H9 (cell line): ENCODE results near the gene PXT1. TPM values are rescaled to one million over a fixed set of nuclear protein-coding genes. Genes with fewer than 3 reads are reported as not detected.
"Not testable (repeated sequence)": the region's sequence is repeated elsewhere in the genome, so short reads cannot be mapped to it uniquely, and the experiment has no call there.

Source experiments
- DNase-seq: peaks from one replicate; pipeline ENCODE4 v3.0.0-alpha.2; 2017
- H2AFZ ChIP-seq: one replicate; pipeline ENCODE4 v1.6.1; 2013; ENCODE audit warnings: mild to moderate bottlenecking, low read length, control low read depth, moderate library complexity
- H2AK5ac ChIP-seq: 2 replicates; pipeline ENCODE4 v1.6.1; 2013; ENCODE audit warnings: low read length, control low read depth, mixed read lengths; ENCODE audit not compliant: insufficient read length
- H2BK120ac ChIP-seq: one replicate; pipeline ENCODE4 v1.6.1; 2013; ENCODE audit warnings: low read depth, mild to moderate bottlenecking, low read length, control low read depth, inconsistent platforms; ENCODE audit not compliant: poor library complexity, severe bottlenecking
- H2BK12ac ChIP-seq: 2 replicates; pipeline ENCODE4 v1.6.1; 2013; ENCODE audit warnings: low read length, control low read depth, mixed read lengths, low read depth; ENCODE audit not compliant: insufficient read length
- H2BK15ac ChIP-seq: 2 replicates; pipeline ENCODE4 v1.6.1; 2013; ENCODE audit warnings: low read depth, low read length, control low read depth
- H2BK20ac ChIP-seq: one replicate; pipeline ENCODE4 v1.6.1; 2013; ENCODE audit warnings: low read depth, mild to moderate bottlenecking, low read length, control low read depth, inconsistent platforms; ENCODE audit not compliant: poor library complexity, severe bottlenecking
- H2BK5ac ChIP-seq: 2 replicates; pipeline ENCODE4 v1.6.1; 2013; ENCODE audit warnings: low read length, control low read depth, mixed read lengths; ENCODE audit not compliant: insufficient read length
- H3K14ac ChIP-seq: 2 replicates; pipeline ENCODE4 v1.6.1; 2013; ENCODE audit warnings: low read length, control low read depth; ENCODE audit not compliant: insufficient read depth
- H3K18ac ChIP-seq: 2 replicates; pipeline ENCODE4 v1.6.1; 2013; ENCODE audit warnings: low read depth, mild to moderate bottlenecking, mixed read lengths, low read length, control low read depth; ENCODE audit not compliant: insufficient read length
- H3K23ac ChIP-seq: 2 replicates; pipeline ENCODE4 v1.6.1; 2013; ENCODE audit warnings: low read length, control low read depth, mixed read lengths, low read depth; ENCODE audit not compliant: insufficient read length
- H3K23me2 ChIP-seq: 2 replicates; pipeline ENCODE4 v1.6.1; 2013; ENCODE audit warnings: low read depth, mild to moderate bottlenecking, mixed read lengths, low read length, control low read depth; ENCODE audit not compliant: insufficient read length, poor library complexity, severe bottlenecking
- H3K27ac ChIP-seq: 2 replicates; pipeline ENCODE4 v1.5.1; 2013; ENCODE audit warnings: low read length, control low read depth, mixed read lengths, low read depth; ENCODE audit not compliant: insufficient read length
- H3K27me3 ChIP-seq: 2 replicates; pipeline ENCODE4 v1.6.1; 2013; ENCODE audit warnings: low read length, control low read depth, inconsistent platforms; ENCODE audit not compliant: insufficient read depth
- H3K4ac ChIP-seq: 2 replicates; pipeline ENCODE4 v1.6.1; 2013; ENCODE audit warnings: low read depth, mild to moderate bottlenecking, control low read depth, inconsistent platforms, low read length, moderate library complexity
- H3K4me1 ChIP-seq: 2 replicates; pipeline ENCODE4 v1.6.1; 2013; ENCODE audit warnings: low read length, control low read depth, inconsistent platforms; ENCODE audit not compliant: insufficient read depth
- H3K4me2 ChIP-seq: 2 replicates; pipeline ENCODE4 v1.6.1; 2013; ENCODE audit warnings: low read length, control low read depth, mixed read lengths; ENCODE audit not compliant: insufficient read length, insufficient read depth
- H3K56ac ChIP-seq: 2 replicates; pipeline ENCODE4 v1.6.1; 2013; ENCODE audit warnings: low read depth, mild to moderate bottlenecking, mixed read lengths, low read length, control low read depth; ENCODE audit not compliant: insufficient read length
- H3K79me1 ChIP-seq: 2 replicates; pipeline ENCODE4 v1.6.1; 2013; ENCODE audit warnings: low read depth, mild to moderate bottlenecking, moderate library complexity, low read length, control low read depth, inconsistent platforms; ENCODE audit not compliant: insufficient read depth, poor library complexity, severe bottlenecking
- H3K79me2 ChIP-seq: 2 replicates; pipeline ENCODE4 v1.6.1; 2013; ENCODE audit warnings: low read length, control low read depth, inconsistent platforms; ENCODE audit not compliant: insufficient read depth
- H3K9ac ChIP-seq: 2 replicates; pipeline ENCODE4 v1.6.1; 2013; ENCODE audit warnings: low read length, control low read depth, mixed read lengths; ENCODE audit not compliant: insufficient read length; ENCODE audit errors: extremely low read depth
- H3K9me3 ChIP-seq: one replicate; pipeline ENCODE4 v1.6.1; 2013; ENCODE audit warnings: low read depth, low read length, inconsistent platforms; ENCODE audit not compliant: control insufficient read depth
- H3T11ph ChIP-seq: one replicate; pipeline ENCODE4 v1.6.1; 2013; ENCODE audit warnings: mild to moderate bottlenecking, low read length, control low read depth, inconsistent platforms
- H4K20me1 ChIP-seq: one replicate; pipeline ENCODE4 v1.6.1; 2013; ENCODE audit not compliant: control insufficient read depth, insufficient read length, insufficient read depth
- H4K5ac ChIP-seq: 2 replicates; pipeline ENCODE4 v1.6.1; 2013; ENCODE audit warnings: low read depth, mild to moderate bottlenecking, mixed read lengths, low read length, control low read depth; ENCODE audit not compliant: insufficient read length
- H4K8ac ChIP-seq: replicated peaks from 2 replicates; pipeline ENCODE4 v1.6.1; 2013; ENCODE audit warnings: low read length, control low read depth, mixed read lengths, low read depth; ENCODE audit not compliant: insufficient read length
- H4K91ac ChIP-seq: 2 replicates; pipeline ENCODE4 v1.6.1; 2013; ENCODE audit warnings: low read depth, mild to moderate bottlenecking, moderate library complexity, mixed read lengths, low read length, control low read depth; ENCODE audit not compliant: insufficient read length
- H3K27ac Mint-ChIP-seq, 3 experiments: 2 replicates in 2 of 3; 3 replicates in 1 of 3; pipeline ENCODE4 v1.8.0; 2020 to 2021; ENCODE audit warnings: mixed read lengths in 3 of 3, mild to moderate bottlenecking in 1 of 3, moderate library complexity in 1 of 3
- H3K27me3 Mint-ChIP-seq: 2 replicates; pipeline ENCODE4 v1.8.0; 2021; ENCODE audit warnings: low read depth, mild to moderate bottlenecking, moderate library complexity, mixed read lengths
- H3K36me3 Mint-ChIP-seq, 3 experiments: 2 replicates in 2 of 3; 3 replicates in 1 of 3; pipeline ENCODE4 v1.8.0; 2020 to 2021; ENCODE audit warnings: low read depth in 3 of 3, mixed read lengths in 3 of 3; ENCODE audit not compliant: insufficient read depth in 1 of 3
- H3K4me1 Mint-ChIP-seq, 2 experiments: 2 replicates each; pipeline ENCODE4 v1.8.0; 2020; ENCODE audit warnings: mixed read lengths in 2 of 2
- H3K4me3 Mint-ChIP-seq, 2 experiments: 2 replicates in 1 of 2; 3 replicates in 1 of 2; pipeline ENCODE4 v1.8.0; 2020 to 2021; ENCODE audit warnings: mild to moderate bottlenecking in 2 of 2, mixed read lengths in 2 of 2, moderate library complexity in 1 of 2
- H3K9me3 Mint-ChIP-seq, 2 experiments: 2 replicates in 1 of 2; 3 replicates in 1 of 2; pipeline ENCODE4 v1.8.0; 2020; ENCODE audit warnings: mild to moderate bottlenecking in 2 of 2, mixed read lengths in 2 of 2, moderate library complexity in 1 of 2
- CTCF ChIP-seq: fragments of 200-600 bp; sonication (generic); conservative IDR thresholded peaks from 3 replicates; pipeline ENCODE4 v1.8.0; 2021; ENCODE audit warnings: antibody characterized with exemption, mild to moderate bottlenecking
- WGBS: extraction: QIAGEN DNeasy Blood & Tissue Kit; methylation state at CpG from one replicate; pipeline ENCODE4 v1.1.7; 2013; ENCODE audit warnings: missing lambda C conversion rate, low lambda C conversion rate, mixed read lengths; ENCODE audit not compliant: insufficient read length; ENCODE audit errors: extremely low coverage; 5-methylcytosine and 5-hydroxymethylcytosine counted together
- total RNA-seq: library from RNA; stranded (reverse); gene quantifications from 2 replicates; pipeline ENCODE4 v1.2.1, GENCODE V29; 2021

PXT1 gene
- total RNA-seq, 1 experiment from 2014 or later = not detected

- H3T11ph ChIP-seq = no peak overlapping the region
- Mint-ChIP-seq H3K9me3 (no peaks in the 10 kb centered on the region), H3K27me3 (peaks cover 2% of the 10 kb centered on the region), H3K4me3 (no peak overlapping the region), H3K27ac (no peak overlapping the region), H3K4me1 (no peaks in the 10 kb centered on the region), H3K36me3 (no peaks in the 10 kb centered on the region)
- no peak overlapping the region for H2AK5ac ChIP-seq
- no peak overlapping the region for H2BK12ac ChIP-seq
- no peak overlapping the region for H3K4me2 ChIP-seq
- H3K79me1 ChIP-seq = no peaks in the 10 kb centered on the region
- H2BK20ac ChIP-seq = no peak overlapping the region
- no peaks in the 10 kb centered on the region for H3K79me2 ChIP-seq
- H3K4me1 ChIP-seq = 0 out of 2 replicates have a peak, but pooled peaks cover 1% of the 10 kb centered on the region
- H4K8ac ChIP-seq = no peak overlapping the region
- no peaks in the 10 kb centered on the region for H3K27me3 ChIP-seq
- H3K56ac ChIP-seq = no peak overlapping the region
- H2AFZ ChIP-seq = no peak overlapping the region
- no peak overlapping the region for H2BK5ac ChIP-seq
- DNase-seq = no peak
- H2BK15ac ChIP-seq = no peak overlapping the region
- H3K9me3 ChIP-seq = no peaks in the 10 kb centered on the region
- no peak overlapping the region for H4K5ac ChIP-seq
- WGBS = no CpG with 5 or more reads among the region's 19 CpGs
- no peak overlapping the region for H3K4ac ChIP-seq
- no peak overlapping the region for H3K9ac ChIP-seq
- no peak overlapping the region for H3K23ac ChIP-seq
- no peak overlapping the region for H2BK120ac ChIP-seq
- no peaks in the 10 kb centered on the region for H4K20me1 ChIP-seq
- no peaks in the 10 kb centered on the region for H3K23me2 ChIP-seq
- H3K14ac ChIP-seq = no peak overlapping the region
- no peak overlapping the region for H3K27ac ChIP-seq
- no peak overlapping the region for H3K18ac ChIP-seq
- no peak for TF ChIP-seq CTCF
- no peak overlapping the region for H4K91ac ChIP-seq
Measured at GRCh38 chr6:36364669-36365479, 77.8 kb downstream of the PXT1 start.

- not testable (repeated sequence) for H3K4me1 Mint-ChIP-seq, H2BK12ac ChIP-seq, H3K27ac ChIP-seq, H3K4me1 ChIP-seq, H3K79me1 ChIP-seq, H3K14ac ChIP-seq, H3K27ac Mint-ChIP-seq, H4K20me1 ChIP-seq, H3K9me3 ChIP-seq, H3K23me2 ChIP-seq, H3K4ac ChIP-seq, H3K9ac ChIP-seq, H3K4me3 Mint-ChIP-seq, DNase-seq, H4K91ac ChIP-seq, H3K4me2 ChIP-seq, H3K27me3 Mint-ChIP-seq, H3K56ac ChIP-seq, H3K9me3 Mint-ChIP-seq, H3K23ac ChIP-seq, H3K27me3 ChIP-seq, H4K8ac ChIP-seq, H3K18ac ChIP-seq, H3K79me2 ChIP-seq, H2BK20ac ChIP-seq, H3T11ph ChIP-seq, H2AK5ac ChIP-seq, H3K36me3 Mint-ChIP-seq, H2BK5ac ChIP-seq, H4K5ac ChIP-seq, H2BK15ac ChIP-seq, H2AFZ ChIP-seq, H2BK120ac ChIP-seq
- no CpG with 5 or more reads among the region's 34 CpGs for WGBS
Measured at GRCh38 chr6:36364061-36364635, 78.5 kb downstream of the PXT1 start.
